ENCODE results near the gene SCN1B. TPM values are rescaled to one million over a fixed set of nuclear protein-coding genes. Genes with fewer than 3 reads are reported as not detected.

Gene SCN1B
- total RNA-seq, 4 donors from 2014 or later: 12.8 to 26.7 (median 13.4) TPM

GRCh38 chr19:35073941-35074340 is 43.7 kb downstream of the SCN1B start:
- H3K27ac ChIP-seq: no peak overlapping the region
- H3K27me3 ChIP-seq: no peaks in the 10 kb centered on the region
- no peak overlapping the region for H3K4me3 ChIP-seq
- 73 to 77% methylated on average over 8 of the region's 8 CpGs for WGBS, 2 donors
- H3K36me3 ChIP-seq: no peaks in the 10 kb centered on the region
- TF ChIP-seq POLR2A (IDR thresholded peaks at IDR 0.05) (no peak), CTCF (IDR thresholded peaks at IDR 0.05) (no peak), EP300 (IDR thresholded peaks at IDR 0.05) (no peak)
- DNase-seq (ENCODE audit: low spot score in 2 of 2): no peak
- peaks cover 0 to 8% (median 0%) of the 10 kb centered on the region in 4 donors for H3K4me1 ChIP-seq
- peaks cover 0 to 11% (median 0%) of the 10 kb centered on the region in 4 donors for H3K9me3 ChIP-seq

GRCh38 chr19:35074426-35075201 is 44.3 kb downstream of the SCN1B start:
- Histone ChIP-seq H3K9me3 (peaks cover 0 to 11% (median 0%) of the 10 kb centered on the region in 4 donors), H3K36me3 (no peaks in the 10 kb centered on the region), H3K27ac (no peak overlapping the region), H3K27me3 (no peaks in the 10 kb centered on the region), H3K4me3 (no peak overlapping the region), H3K4me1 (peaks cover 0 to 2% (median 0%) of the 10 kb centered on the region in 4 donors)
- no peak for TF ChIP-seq POLR2A (IDR thresholded peaks at IDR 0.05)
- TF ChIP-seq CTCF (IDR thresholded peaks at IDR 0.05): no peak
- no peak for TF ChIP-seq EP300 (IDR thresholded peaks at IDR 0.05)
- 85 to 89% methylated on average over 21 of the region's 21 CpGs for WGBS, 2 donors
- DNase-seq (ENCODE audit: low spot score in 2 of 2): no peak

- no peaks in the 10 kb centered on the region for H3K36me3 ChIP-seq
- 89 to 90% methylated on average over 14 to 21 of the region's 21 CpGs for WGBS, 2 donors
- no peaks in the 10 kb centered on the region for H3K27me3 ChIP-seq
- no peak overlapping the region for H3K27ac ChIP-seq
- H3K9me3 ChIP-seq: peaks cover 0 to 5% (median 0%) of the 10 kb centered on the region in 4 donors
- TF ChIP-seq CTCF (IDR thresholded peaks at IDR 0.05): no peak
- no peak for TF ChIP-seq EP300 (IDR thresholded peaks at IDR 0.05)
- no peak for TF ChIP-seq POLR2A (IDR thresholded peaks at IDR 0.05)
- H3K4me1 ChIP-seq: no peaks in the 10 kb centered on the region
- no peak for DNase-seq (ENCODE audit: low spot score in 2 of 2)
- H3K4me3 ChIP-seq: no peak overlapping the region
These were observed 45.1 kb downstream of the SCN1B start for GRCh38 chr19:35075202-35076025.

GRCh38 chr19:35076026-35076370 is 45.7 kb downstream of the SCN1B start:
- no peak for DNase-seq (ENCODE audit: low spot score in 2 of 2)
- H3K4me3 ChIP-seq: no peak overlapping the region
- no peaks in the 10 kb centered on the region for H3K9me3 ChIP-seq
- H3K27me3 ChIP-seq: no peaks in the 10 kb centered on the region
- TF ChIP-seq POLR2A (IDR thresholded peaks at IDR 0.05): no peak
- TF ChIP-seq CTCF (IDR thresholded peaks at IDR 0.05): no peak
- TF ChIP-seq EP300 (IDR thresholded peaks at IDR 0.05): no peak
- H3K4me1 ChIP-seq: no peaks in the 10 kb centered on the region
- H3K27ac ChIP-seq: no peak overlapping the region
- 75 to 94% methylated on average over 4 to 6 of the region's 6 CpGs for WGBS, 2 donors
- no peaks in the 10 kb centered on the region for H3K36me3 ChIP-seq

- Histone ChIP-seq H3K4me1 (no peaks in the 10 kb centered on the region), H3K27me3 (no peaks in the 10 kb centered on the region), H3K4me3 (no peak overlapping the region), H3K27ac (no peak overlapping the region), H3K9me3 (no peaks in the 10 kb centered on the region), H3K36me3 (no peaks in the 10 kb centered on the region)
- WGBS, 2 donors: 75 to 89% methylated on average over 6 to 8 of the region's 8 CpGs
- no peak for DNase-seq (ENCODE audit: low spot score in 2 of 2)
- TF ChIP-seq EP300 (IDR thresholded peaks at IDR 0.05): no peak
- no peak for TF ChIP-seq CTCF (IDR thresholded peaks at IDR 0.05)
- no peak for TF ChIP-seq POLR2A (IDR thresholded peaks at IDR 0.05)
These were observed 46.4 kb downstream of the SCN1B start for GRCh38 chr19:35076657-35077056.

All from tibial nerve (tissue), 4 donors.